ENCODE measurements around the gene EZR.

The EZR gene

DNA sequence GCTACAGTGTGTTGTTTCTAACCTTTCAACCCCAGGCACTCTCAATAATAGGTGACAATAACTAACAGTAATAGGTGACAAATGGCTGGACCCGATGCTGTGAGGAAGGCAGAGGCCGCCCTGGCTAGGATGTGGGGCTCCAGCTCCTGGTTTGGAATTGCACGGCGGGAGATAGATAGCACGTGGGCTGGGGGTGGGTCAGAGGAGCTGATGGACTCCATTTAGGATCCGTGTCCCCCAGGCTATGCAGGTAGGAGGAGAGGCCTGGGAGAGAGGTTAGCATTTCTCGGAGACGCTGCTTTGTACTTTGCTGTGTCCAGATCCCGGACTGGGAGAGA, 61.4 kb downstream of the EZR start:
- no peak for DNase-seq

GRCh38 chr6:158756977-158757752, 62.0 kb downstream of the EZR start:
- DNase-seq: no peak

GRCh38 chr6:158756126-158756525, 63.0 kb downstream of the EZR start:
- no peak for DNase-seq

GRCh38 chr6:158755636-158756035, 63.5 kb downstream of the EZR start:
- no peak for DNase-seq

- no peak for DNase-seq
Observed at GRCh38 chr6:158754738-158755137, 64.4 kb downstream of the EZR start.

DNA sequence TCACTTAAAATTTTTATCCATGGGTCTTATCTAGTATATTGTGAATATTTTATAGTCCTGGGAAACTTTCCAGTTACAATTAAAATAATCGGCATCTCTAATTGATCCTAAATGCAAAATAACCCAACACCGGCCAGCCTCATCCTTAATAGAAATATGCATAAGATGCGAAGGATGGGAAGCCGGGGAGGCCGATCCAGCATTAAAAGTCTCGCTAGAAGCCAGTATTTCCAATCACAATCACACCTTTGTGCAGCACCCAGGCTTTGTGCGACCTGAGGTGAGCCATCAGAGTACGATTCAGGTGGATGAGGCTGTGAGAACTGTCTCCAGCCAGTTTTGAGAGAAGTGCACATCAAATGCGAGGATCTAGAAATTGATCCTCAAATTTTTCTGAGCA, 65.4 kb downstream of the EZR start:
- no peak for DNase-seq

DNA sequence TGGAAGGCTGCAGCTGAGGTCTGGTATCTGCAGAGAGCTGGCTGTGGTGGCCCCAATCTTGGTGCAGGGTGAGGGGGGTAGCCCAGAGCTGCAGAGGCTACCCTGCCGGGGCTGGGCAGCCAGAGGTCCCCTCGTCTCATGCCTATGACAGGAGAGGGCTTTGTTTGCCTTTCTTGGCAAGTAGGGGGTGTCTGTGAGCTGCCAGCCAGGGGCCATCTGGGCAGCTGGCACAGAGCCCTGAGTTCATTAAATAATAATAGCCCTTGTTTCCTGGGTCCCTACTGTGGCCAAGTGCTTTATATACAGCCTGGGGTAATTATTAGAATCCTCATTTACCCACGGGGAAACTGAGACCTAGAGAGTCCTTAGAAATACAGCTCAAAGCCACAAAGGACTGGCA, 66.6 kb downstream of the EZR start:
- no peak for DNase-seq

- DNase-seq: no peak
Observed at GRCh38 chr6:158751921-158752320, 67.2 kb downstream of the EZR start.

- no peak for DNase-seq
Observed at GRCh38 chr6:158751224-158751623, 67.9 kb downstream of the EZR start.

DNA sequence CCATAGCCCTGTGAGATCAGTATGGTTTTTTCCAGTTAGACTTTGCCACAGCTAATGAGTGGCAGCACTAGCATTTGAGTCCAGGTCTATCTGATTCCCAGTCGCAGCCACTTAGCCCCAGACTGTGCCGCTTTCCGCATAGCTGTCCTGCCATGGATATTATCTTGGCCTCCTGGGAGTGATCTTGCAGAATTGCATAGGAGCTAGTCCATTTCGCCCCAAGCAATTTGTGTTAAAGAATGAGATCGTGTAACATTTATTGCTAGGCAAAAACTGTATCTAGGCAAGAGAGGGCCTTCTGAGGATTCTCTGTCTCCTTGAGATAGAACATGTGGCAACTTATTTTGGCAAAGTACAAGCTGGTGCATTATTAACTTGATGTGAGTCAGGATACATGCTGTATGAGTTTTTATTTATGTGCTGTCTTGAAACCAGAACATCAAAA, 74.2 kb downstream of the EZR start:
- no peak for DNase-seq

DNA sequence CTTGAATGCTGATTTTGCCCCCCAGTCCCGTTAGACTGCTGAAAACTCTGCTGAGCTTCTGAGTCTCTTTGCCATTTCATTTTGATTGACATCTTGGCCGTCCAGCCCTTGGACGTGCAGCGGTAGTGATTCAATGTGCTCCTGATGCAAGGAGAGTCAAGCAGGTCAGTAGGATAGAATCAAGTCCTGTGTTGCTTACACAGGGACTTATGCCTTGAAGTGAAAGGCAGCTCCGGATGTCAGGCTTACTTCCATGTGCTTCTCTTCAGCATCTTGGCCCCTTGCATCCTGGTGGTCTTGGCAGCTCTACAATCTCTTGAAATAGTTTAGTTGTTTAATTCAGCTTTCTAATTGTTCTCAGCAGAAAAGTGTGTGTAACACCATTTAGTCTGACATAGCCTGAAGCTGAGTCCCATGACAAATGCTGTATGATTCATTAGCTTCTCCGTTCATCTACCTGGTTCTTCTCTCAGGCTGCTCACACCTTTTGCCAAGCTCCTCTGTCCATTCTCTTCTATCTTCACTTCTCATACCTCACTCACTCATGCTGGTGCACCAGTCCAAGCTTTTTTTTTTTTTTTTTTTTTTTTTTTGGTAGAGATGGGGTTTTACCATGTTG, 76.0 kb downstream of the EZR start:
- no peak for DNase-seq

DNA sequence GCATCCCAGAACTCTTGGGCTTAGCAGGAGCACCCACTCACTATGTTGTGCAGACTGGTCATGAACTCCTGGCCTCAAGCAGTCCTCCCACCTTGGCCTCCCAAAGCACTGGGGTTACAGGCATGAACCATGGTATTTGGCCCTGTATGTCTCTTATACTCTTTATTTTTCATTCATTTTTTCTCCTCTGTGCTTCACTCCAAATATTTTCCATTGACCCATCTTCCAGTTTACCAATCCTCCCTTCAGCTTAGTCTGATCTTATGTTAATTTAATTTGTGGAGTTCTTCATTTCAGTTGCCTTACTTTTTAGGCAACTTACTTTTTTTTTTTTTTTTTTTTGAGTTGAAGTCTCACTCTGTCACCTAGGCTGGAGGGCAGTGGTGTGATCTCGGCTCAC, 79.5 kb downstream of the EZR start:
- no peak for DNase-seq

- no peak for DNase-seq
Observed at GRCh38 chr6:158737710-158738615, 81.2 kb downstream of the EZR start.

DNA sequence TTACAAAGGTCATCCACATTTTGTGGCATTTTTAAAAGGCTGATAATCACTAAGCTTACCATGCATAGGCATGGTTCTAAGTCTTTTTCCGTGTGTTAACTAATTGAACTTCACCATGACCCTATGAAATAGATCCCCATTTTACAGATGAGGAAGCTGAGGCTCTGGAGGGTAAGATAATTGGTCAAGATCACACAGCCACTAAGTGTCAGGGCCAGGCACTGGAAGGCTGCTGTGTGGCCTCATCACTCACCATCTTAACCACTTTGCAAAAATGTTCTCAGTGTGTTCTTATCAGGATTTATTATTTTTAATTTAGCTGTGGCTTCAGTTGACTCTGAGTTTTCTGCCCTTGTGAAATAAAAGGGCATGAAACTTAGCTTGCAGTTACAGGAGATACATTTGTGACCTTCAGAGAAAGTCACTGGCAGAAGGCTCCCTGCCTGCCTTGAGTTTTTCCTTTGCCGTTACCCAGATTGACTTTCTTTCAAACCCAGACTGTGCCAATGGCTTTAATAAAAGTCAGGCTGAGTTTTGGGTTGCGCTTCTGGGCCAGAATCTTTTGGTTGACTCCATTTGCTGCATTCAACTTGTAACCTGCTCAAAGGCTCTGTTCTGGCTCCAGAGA, 82.0 kb downstream of the EZR start:
- DNase-seq: no peak

GRCh38 chr6:158735009-158735408, 84.2 kb downstream of the EZR start:
- no peak for DNase-seq

- no peak for DNase-seq
Observed at GRCh38 chr6:158730541-158730907, 88.6 kb downstream of the EZR start.

DNA sequence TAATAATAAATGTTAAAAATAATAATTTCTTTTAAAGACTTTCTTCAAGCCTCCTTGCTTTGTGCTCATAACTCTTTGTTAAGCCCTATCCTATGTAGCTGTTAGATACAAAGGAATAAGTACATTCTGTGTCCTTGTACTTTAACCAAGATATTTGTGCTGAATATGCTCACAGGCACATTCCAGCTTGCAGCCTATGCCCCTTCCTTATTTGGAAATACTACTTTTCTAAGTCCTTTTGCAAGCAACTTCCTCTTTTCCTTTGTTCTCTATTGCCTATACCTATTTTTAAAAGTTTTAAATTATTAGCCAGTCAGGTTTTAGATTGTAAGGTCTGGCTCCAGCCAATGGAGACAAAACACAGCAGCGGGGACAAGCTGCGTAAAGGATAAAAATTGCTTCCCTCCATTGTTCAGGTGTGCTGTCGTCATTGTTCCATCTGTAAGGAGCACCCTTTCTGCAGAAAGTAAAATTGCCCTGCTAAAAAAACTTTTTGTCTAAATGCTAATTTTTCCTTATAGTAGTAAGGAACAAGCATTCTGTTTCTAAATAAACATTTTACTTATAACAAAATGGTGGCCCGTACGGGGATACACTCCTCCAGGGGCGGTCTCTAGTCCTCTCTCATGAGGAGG, 89.1 kb downstream of the EZR start:
- DNase-seq: no peak

- DNase-seq: no peak
Observed at GRCh38 chr6:158725704-158726103, 93.5 kb downstream of the EZR start.

DNA sequence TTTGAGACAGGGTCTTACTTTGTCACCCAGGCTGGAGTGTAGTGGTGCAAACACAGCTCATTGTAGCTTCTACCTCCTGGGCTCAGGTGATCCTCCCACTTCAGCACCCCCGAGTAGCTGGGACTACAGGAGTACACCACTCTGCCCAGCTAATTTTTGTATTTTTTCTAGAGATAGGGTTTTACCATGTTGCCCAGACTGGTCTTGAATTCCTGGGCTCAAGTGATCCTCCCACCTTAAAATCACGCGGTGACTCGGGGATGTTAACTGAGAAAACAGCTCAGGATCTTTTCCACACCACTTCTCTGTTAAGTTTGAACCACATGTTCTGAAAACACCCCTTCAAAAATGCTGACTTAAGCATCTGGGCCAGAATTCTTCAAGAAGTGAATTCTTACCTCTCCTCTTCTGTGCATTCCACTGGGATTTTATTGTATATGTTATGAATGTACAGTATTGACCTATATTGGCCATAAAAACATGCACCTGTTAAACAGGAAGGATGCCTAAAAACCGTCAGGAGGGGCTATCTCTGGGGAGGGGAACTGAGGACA, 96.9 kb downstream of the EZR start:
- no peak for DNase-seq

GRCh38 chr6:158718461-158719046, 100.6 kb downstream of the EZR start:
- no peak for DNase-seq

GRCh38 chr6:158717341-158718330, 101.5 kb downstream of the EZR start:
- no peak for DNase-seq

Data from stimulated activated CD4-positive, alpha-beta T cell treated with anti-CD3 and anti-CD28 coated beads, Interleukin-12 subunit alpha, Interleukin-12 subunit beta, amount 100 ng/mL, for 4 hours (primary cell).